ENCODE measurements around the gene UBE2E3.
A peak's percentile ranks its signal among the peaks of the same experiment; 100 is the strongest.

UBE2E3 gene

GRCh38 chr2:181105562-181105961, 125.2 kb downstream of the UBE2E3 start:
- H3K14ac ChIP-seq (ENCODE audit: low read length), result no peak overlapping the region
- no peak overlapping the region for H2BK120ac ChIP-seq (ENCODE audit: insufficient read depth, low read length, poor library complexity)
- H3K18ac ChIP-seq (ENCODE audit: low read length), result no peak overlapping the region
- H3K4me1 ChIP-seq (ENCODE audit: control insufficient read depth in 1 of 2, insufficient read depth in 2 of 2, low read length in 2 of 2), result no peaks in the 10 kb centered on the region
- H4K8ac ChIP-seq (ENCODE audit: low read depth, low read length), result no peak overlapping the region
- no peaks in the 10 kb centered on the region for H3K9me3 ChIP-seq (ENCODE audit: insufficient read depth, low read depth, low read length)
- H4K91ac ChIP-seq (ENCODE audit: low read depth, low read length), result no peak overlapping the region
- H3K23ac ChIP-seq (ENCODE audit: low read length), result no peak overlapping the region
- no peak overlapping the region for H4K12ac ChIP-seq (ENCODE audit: low read depth, low read length)
- no peaks in the 10 kb centered on the region for H3K36me3 ChIP-seq (ENCODE audit: control insufficient read depth in 1 of 2, insufficient read depth in 2 of 2, low read length in 2 of 2)
- no peaks in the 10 kb centered on the region for H3K27me3 ChIP-seq (ENCODE audit: insufficient read depth, low read length)
- WGBS (ENCODE audit: extremely low coverage, insufficient coverage, insufficient read length), result no CpG with 5 or more reads among the region's 2 CpGs
- no peak overlapping the region for H2BK12ac ChIP-seq (ENCODE audit: low read length)
- H3K27ac ChIP-seq (ENCODE audit: low read depth, low read length), result no peak overlapping the region
- no peaks in the 10 kb centered on the region for H3K79me2 ChIP-seq (ENCODE audit: control insufficient read depth, insufficient read depth, low read length, poor library complexity)
- no peak overlapping the region for H2AFZ ChIP-seq (ENCODE audit: insufficient read depth, low read length, poor library complexity)
- no peak for DNase-seq
- no peaks in the 10 kb centered on the region for H3K79me1 ChIP-seq (ENCODE audit: low read length)
- H3K4me2 ChIP-seq (ENCODE audit: low read length), result no peak overlapping the region
- H3K9ac ChIP-seq (ENCODE audit: low read length), result no peak overlapping the region
- no peak overlapping the region for H3K4ac ChIP-seq (ENCODE audit: low read depth, low read length)
- no peak overlapping the region for H2BK5ac ChIP-seq (ENCODE audit: low read depth, low read length, poor library complexity)
- no peak overlapping the region for H2AK5ac ChIP-seq (ENCODE audit: low read length)
- no peak overlapping the region for H3K4me3 ChIP-seq (ENCODE audit: low read depth, low read length)

- Histone ChIP-seq H4K8ac (ENCODE audit: low read depth, low read length) (no peak overlapping the region), H3K4ac (ENCODE audit: low read depth, low read length) (no peak overlapping the region), H3K4me1 (ENCODE audit: control insufficient read depth in 1 of 2, insufficient read depth in 2 of 2, low read length in 2 of 2) (no peaks in the 10 kb centered on the region), H3K9ac (ENCODE audit: low read length) (no peak overlapping the region), H4K91ac (ENCODE audit: low read depth, low read length) (no peak overlapping the region), H3K14ac (ENCODE audit: low read length) (no peak overlapping the region), H3K4me3 (ENCODE audit: low read depth, low read length) (no peak overlapping the region), H2BK12ac (ENCODE audit: low read length) (no peak overlapping the region), H3K9me3 (ENCODE audit: insufficient read depth, low read depth, low read length) (no peaks in the 10 kb centered on the region), H4K12ac (ENCODE audit: low read depth, low read length) (no peak overlapping the region), H3K36me3 (ENCODE audit: control insufficient read depth in 1 of 2, insufficient read depth in 2 of 2, low read length in 2 of 2) (no peaks in the 10 kb centered on the region), H2BK5ac (ENCODE audit: low read depth, low read length, poor library complexity) (no peak overlapping the region), H2AK5ac (ENCODE audit: low read length) (no peak overlapping the region), H2AFZ (ENCODE audit: insufficient read depth, low read length, poor library complexity) (no peak overlapping the region), H3K79me2 (ENCODE audit: control insufficient read depth, insufficient read depth, low read length, poor library complexity) (no peaks in the 10 kb centered on the region), H3K27ac (ENCODE audit: low read depth, low read length) (no peak overlapping the region), H3K4me2 (ENCODE audit: low read length) (no peak overlapping the region), H3K18ac (ENCODE audit: low read length) (no peak overlapping the region), H3K79me1 (ENCODE audit: low read length) (no peaks in the 10 kb centered on the region), H3K27me3 (ENCODE audit: insufficient read depth, low read length) (no peaks in the 10 kb centered on the region), H3K23ac (ENCODE audit: low read length) (no peak overlapping the region), H2BK120ac (ENCODE audit: insufficient read depth, low read length, poor library complexity) (peak overlapping the region; percentile 17)
- WGBS (ENCODE audit: extremely low coverage, insufficient coverage, insufficient read length), result no CpG with 5 or more reads among the region's 2 CpGs
- no peak for DNase-seq
Observed at GRCh38 chr2:181106229-181106628, 125.8 kb downstream of the UBE2E3 start.

- no peaks in the 10 kb centered on the region for H3K36me3 ChIP-seq (ENCODE audit: control insufficient read depth in 1 of 2, insufficient read depth in 2 of 2, low read length in 2 of 2)
- H3K4me1 ChIP-seq (ENCODE audit: control insufficient read depth in 1 of 2, insufficient read depth in 2 of 2, low read length in 2 of 2), result no peaks in the 10 kb centered on the region
- H3K9me3 ChIP-seq (ENCODE audit: insufficient read depth, low read depth, low read length), result no peaks in the 10 kb centered on the region
- no peak overlapping the region for H3K14ac ChIP-seq (ENCODE audit: low read length)
- no peak overlapping the region for H3K27ac ChIP-seq (ENCODE audit: low read depth, low read length)
- H4K8ac ChIP-seq (ENCODE audit: low read depth, low read length), result no peak overlapping the region
- no peak overlapping the region for H2BK5ac ChIP-seq (ENCODE audit: low read depth, low read length, poor library complexity)
- no peak overlapping the region for H2AK5ac ChIP-seq (ENCODE audit: low read length)
- no peak overlapping the region for H2BK12ac ChIP-seq (ENCODE audit: low read length)
- no peak overlapping the region for H4K12ac ChIP-seq (ENCODE audit: low read depth, low read length)
- no peak overlapping the region for H4K91ac ChIP-seq (ENCODE audit: low read depth, low read length)
- H3K4me3 ChIP-seq (ENCODE audit: low read depth, low read length), result no peak overlapping the region
- no peak overlapping the region for H2AFZ ChIP-seq (ENCODE audit: insufficient read depth, low read length, poor library complexity)
- H3K4ac ChIP-seq (ENCODE audit: low read depth, low read length), result no peak overlapping the region
- peak overlapping the region; percentile 36 for H3K4me2 ChIP-seq (ENCODE audit: low read length)
- H3K79me1 ChIP-seq (ENCODE audit: low read length), result no peaks in the 10 kb centered on the region
- H3K9ac ChIP-seq (ENCODE audit: low read length), result no peak overlapping the region
- H3K79me2 ChIP-seq (ENCODE audit: control insufficient read depth, insufficient read depth, low read length, poor library complexity), result no peaks in the 10 kb centered on the region
- no peak overlapping the region for H2BK120ac ChIP-seq (ENCODE audit: insufficient read depth, low read length, poor library complexity)
- no peak overlapping the region for H3K18ac ChIP-seq (ENCODE audit: low read length)
- WGBS (ENCODE audit: extremely low coverage, insufficient coverage, insufficient read length), result no CpG with 5 or more reads among the region's 2 CpGs
- peak in 1 of 2 donors; percentile 48 for DNase-seq
- no peak overlapping the region for H3K23ac ChIP-seq (ENCODE audit: low read length)
- H3K27me3 ChIP-seq (ENCODE audit: insufficient read depth, low read length), result no peaks in the 10 kb centered on the region
Observed at GRCh38 chr2:181106789-181107627, 126.6 kb downstream of the UBE2E3 start.

GRCh38 chr2:181107628-181107945, 127.2 kb downstream of the UBE2E3 start:
- no peaks in the 10 kb centered on the region for H3K9me3 ChIP-seq (ENCODE audit: insufficient read depth, low read depth, low read length)
- no peak for DNase-seq
- H3K36me3 ChIP-seq (ENCODE audit: control insufficient read depth in 1 of 2, insufficient read depth in 2 of 2, low read length in 2 of 2), result no peaks in the 10 kb centered on the region
- H3K4me1 ChIP-seq (ENCODE audit: control insufficient read depth in 1 of 2, insufficient read depth in 2 of 2, low read length in 2 of 2), result no peaks in the 10 kb centered on the region
- H3K79me2 ChIP-seq (ENCODE audit: control insufficient read depth, insufficient read depth, low read length, poor library complexity), result no peaks in the 10 kb centered on the region
- H3K14ac ChIP-seq (ENCODE audit: low read length), result no peak overlapping the region
- no peak overlapping the region for H2AK5ac ChIP-seq (ENCODE audit: low read length)
- no peak overlapping the region for H3K4me3 ChIP-seq (ENCODE audit: low read depth, low read length)
- no peak overlapping the region for H3K9ac ChIP-seq (ENCODE audit: low read length)
- no peak overlapping the region for H2BK120ac ChIP-seq (ENCODE audit: insufficient read depth, low read length, poor library complexity)
- no peaks in the 10 kb centered on the region for H3K27me3 ChIP-seq (ENCODE audit: insufficient read depth, low read length)
- H4K91ac ChIP-seq (ENCODE audit: low read depth, low read length), result no peak overlapping the region
- H2BK5ac ChIP-seq (ENCODE audit: low read depth, low read length, poor library complexity), result no peak overlapping the region
- H3K79me1 ChIP-seq (ENCODE audit: low read length), result no peaks in the 10 kb centered on the region
- H4K12ac ChIP-seq (ENCODE audit: low read depth, low read length), result no peak overlapping the region
- H3K27ac ChIP-seq (ENCODE audit: low read depth, low read length), result no peak overlapping the region
- no CpG with 5 or more reads among the region's 1 CpG for WGBS (ENCODE audit: extremely low coverage, insufficient coverage, insufficient read length)
- no peak overlapping the region for H2BK12ac ChIP-seq (ENCODE audit: low read length)
- no peak overlapping the region for H2AFZ ChIP-seq (ENCODE audit: insufficient read depth, low read length, poor library complexity)
- no peak overlapping the region for H4K8ac ChIP-seq (ENCODE audit: low read depth, low read length)
- H3K18ac ChIP-seq (ENCODE audit: low read length), result no peak overlapping the region
- no peak overlapping the region for H3K4ac ChIP-seq (ENCODE audit: low read depth, low read length)
- no peak overlapping the region for H3K4me2 ChIP-seq (ENCODE audit: low read length)
- H3K23ac ChIP-seq (ENCODE audit: low read length), result no peak overlapping the region
